Activated T-helper 17 cell treated with anti-CD3 and anti-CD28 coated beads, Interleukin-2, amount 50 U/mL, for 72 hours (primary cell): ENCODE measurements around the gene DCP2. TPM values are rescaled to one million over a fixed set of nuclear protein-coding genes. Genes with fewer than 3 reads are reported as not detected.
A peak's percentile ranks its signal among the peaks of the same experiment; 100 is the strongest.

Experiments
- ATAC-seq: fragments of 150-1000 bp; cut with Tn5 transposase; replicated peaks from 2 replicates; pipeline ENCODE4 v1.10.0; 2021; ENCODE audit warnings: mild to moderate bottlenecking, moderate library complexity
- H3K27ac Mint-ChIP-seq: one replicate; pipeline ENCODE4 v1.8.0; 2022; ENCODE audit warnings: mixed read lengths
- H3K27me3 Mint-ChIP-seq: one replicate; pipeline ENCODE4 v1.8.0; 2022; ENCODE audit warnings: mixed read lengths
- H3K36me3 Mint-ChIP-seq: one replicate; pipeline ENCODE4 v1.8.0; 2022; ENCODE audit warnings: low read depth, mild to moderate bottlenecking, mixed read lengths
- H3K4me1 Mint-ChIP-seq: one replicate; pipeline ENCODE4 v1.8.0; 2022; ENCODE audit warnings: mixed read lengths
- H3K4me3 Mint-ChIP-seq: one replicate; pipeline ENCODE4 v1.8.0; 2022; ENCODE audit warnings: mild to moderate bottlenecking, mixed read lengths
- H3K9me3 Mint-ChIP-seq: one replicate; pipeline ENCODE4 v1.8.0; 2022; ENCODE audit warnings: mixed read lengths
- total RNA-seq, 2 donors: library from RNA; stranded (reverse); gene quantifications; one replicate each; pipeline ENCODE4 v1.2.3, GENCODE V29; 2022

Gene DCP2
- total RNA-seq = 10 to 100 TPM; 66.6 to 88.0 TPM

DNA sequence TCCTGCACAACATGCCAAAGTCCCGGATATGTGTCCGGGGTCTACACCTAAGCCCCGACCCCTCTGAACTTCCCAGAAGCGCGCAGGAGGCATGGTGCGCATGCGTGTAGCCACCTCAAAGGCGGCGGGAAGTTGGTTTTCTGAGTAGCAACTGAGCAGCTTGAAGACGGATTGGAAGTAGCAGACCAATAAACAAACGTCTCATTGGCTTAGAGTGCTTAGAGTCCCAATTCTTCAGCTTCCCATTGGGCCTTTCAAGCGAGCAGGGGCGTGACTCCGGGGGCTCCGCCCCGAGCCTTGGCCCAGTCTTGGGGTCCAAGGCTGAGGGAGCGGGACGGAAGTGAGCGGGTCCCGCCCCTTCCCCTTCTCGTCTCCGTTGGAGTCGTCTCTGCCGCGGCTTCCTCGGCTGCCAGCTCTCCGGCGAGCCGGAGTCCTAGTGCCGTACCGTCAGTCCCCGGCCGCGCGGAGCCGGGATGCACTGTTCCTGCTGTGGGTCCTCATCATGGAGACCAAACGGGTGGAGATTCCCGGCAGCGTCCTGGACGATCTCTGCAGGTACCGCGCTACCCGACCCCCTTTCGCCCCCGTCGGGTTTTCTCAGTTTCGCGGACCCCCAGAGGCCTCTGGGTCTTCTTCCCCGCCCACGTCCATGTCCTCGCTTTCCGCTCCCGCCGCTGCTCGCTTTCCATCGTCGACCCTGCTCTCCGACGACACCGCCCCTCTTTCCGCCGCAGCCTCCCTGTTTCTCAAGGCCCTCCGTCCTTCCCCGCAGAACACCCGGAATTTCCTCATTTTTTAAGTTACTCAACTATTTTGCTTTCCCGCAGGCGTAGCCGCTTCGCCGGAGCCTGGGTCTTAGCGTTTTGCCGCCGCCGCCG lies at the start of gene DCP2:
DCP2 (plus strand) TSS at position 367 of the 878 bp plus-strand sequence; CDS start at position 503, 136 bp downstream.
- H3K4me3 Mint-ChIP-seq = peak within 1 kb of the TSS; percentile 94
- H3K27me3 Mint-ChIP-seq = no peaks in the 10 kb centered on the region
- H3K4me1 Mint-ChIP-seq = peaks cover 12% of the 10 kb centered on the region
- H3K36me3 Mint-ChIP-seq = peaks cover 47% of the 10 kb centered on the region
- no peaks in the 10 kb centered on the region for H3K9me3 Mint-ChIP-seq
- peak; percentile 96 for ATAC-seq
- peak within 1 kb of the TSS; percentile 98 for H3K27ac Mint-ChIP-seq

DNA sequence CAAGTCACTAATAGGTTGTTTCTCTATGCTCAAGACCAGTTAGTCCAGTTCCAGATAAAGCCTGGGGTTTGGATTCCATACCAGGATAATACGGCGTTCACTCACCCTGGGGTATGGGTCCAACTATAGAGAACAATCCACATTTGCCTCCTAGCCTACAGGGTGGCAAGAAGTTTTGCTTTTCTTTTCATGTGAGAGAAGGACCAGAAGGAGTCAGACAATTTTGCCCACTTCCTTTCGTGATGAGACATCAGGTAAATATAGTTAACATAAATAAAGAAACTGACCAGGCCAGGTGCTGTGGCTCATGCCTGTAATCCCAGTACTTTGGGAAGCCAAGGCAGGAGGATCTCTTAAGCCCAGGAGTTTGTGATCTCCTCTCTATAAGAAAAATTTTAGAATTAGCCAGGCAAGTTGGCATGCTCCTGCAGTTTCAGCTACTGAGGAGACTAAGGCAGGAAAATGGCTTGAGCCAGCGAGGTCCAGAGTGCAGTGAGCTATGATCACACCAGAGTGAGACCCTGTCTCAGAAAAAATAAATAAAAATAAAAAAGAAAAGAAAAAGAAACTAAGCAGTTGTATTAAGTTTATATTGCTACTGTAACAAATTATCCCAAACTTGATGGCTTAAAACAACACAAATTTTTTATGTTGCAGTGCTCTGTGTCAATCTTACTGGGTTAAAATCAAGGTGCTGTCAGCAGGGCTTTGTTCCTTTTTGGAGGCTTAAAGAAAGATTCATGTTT lies 47.1 kb upstream of the DCP2 start:
- peak; percentile 86 for ATAC-seq
- Mint-ChIP-seq H3K4me3 (peak overlapping the region; percentile 76), H3K27ac (peak overlapping the region; percentile 91), H3K36me3 (no peaks in the 10 kb centered on the region), H3K27me3 (no peaks in the 10 kb centered on the region), H3K4me1 (peaks cover 34% of the 10 kb centered on the region), H3K9me3 (no peaks in the 10 kb centered on the region)

GRCh38 chr5:112930082-112930344 lies 46.6 kb upstream of the DCP2 start:
- Mint-ChIP-seq H3K36me3 (no peaks in the 10 kb centered on the region), H3K4me1 (peaks cover 34% of the 10 kb centered on the region), H3K27me3 (no peaks in the 10 kb centered on the region), H3K4me3 (peak overlapping the region; percentile 76), H3K27ac (peak overlapping the region; percentile 91), H3K9me3 (no peaks in the 10 kb centered on the region)
- peak; percentile 52 for ATAC-seq

DNA sequence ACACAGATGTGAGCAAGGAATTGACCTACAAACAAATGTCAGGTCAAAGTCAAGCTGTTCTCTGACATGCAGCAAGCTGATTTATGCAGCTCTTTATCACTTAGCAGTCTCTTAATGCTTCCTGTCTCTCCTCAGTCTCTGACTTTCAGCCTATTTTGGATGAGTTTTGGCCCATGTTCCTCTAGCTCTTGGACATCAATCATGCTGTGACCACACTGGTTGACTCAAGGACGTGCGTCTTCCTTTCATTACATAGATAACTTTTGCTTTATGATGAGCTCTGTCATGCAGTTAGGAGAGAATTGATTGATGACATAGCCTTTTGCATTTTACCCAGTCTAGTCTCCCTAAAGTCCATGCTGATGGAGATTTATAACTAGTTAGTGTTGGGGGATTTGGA lies 45.1 kb upstream of the DCP2 start:
- Mint-ChIP-seq H3K27me3 (no peaks in the 10 kb centered on the region), H3K4me3 (no peak overlapping the region), H3K4me1 (peaks cover 34% of the 10 kb centered on the region), H3K27ac (no peak overlapping the region), H3K36me3 (no peaks in the 10 kb centered on the region), H3K9me3 (no peaks in the 10 kb centered on the region)
- ATAC-seq = peak; percentile 8

DNA sequence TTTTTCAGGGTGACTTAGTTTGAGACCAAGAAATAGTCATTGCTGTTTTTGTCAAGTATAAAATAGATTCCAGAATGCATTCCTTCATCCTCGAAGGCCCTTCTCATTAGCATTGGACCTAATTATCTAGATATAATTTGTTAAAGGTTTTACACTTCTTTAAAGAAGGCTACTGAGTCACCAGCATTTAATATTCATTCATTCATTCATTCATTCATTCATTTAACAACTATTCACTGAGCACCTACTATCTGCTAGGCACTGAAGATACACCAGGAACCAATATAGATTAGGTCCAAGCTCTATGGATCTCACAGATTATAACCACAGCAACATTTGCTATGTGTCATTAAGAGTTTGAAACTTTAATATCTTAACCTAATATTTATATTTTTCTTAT lies 43.5 kb upstream of the DCP2 start:
- no peaks in the 10 kb centered on the region for H3K36me3 Mint-ChIP-seq
- H3K27me3 Mint-ChIP-seq = no peaks in the 10 kb centered on the region
- ATAC-seq = no peak
- peaks cover 33% of the 10 kb centered on the region for H3K4me1 Mint-ChIP-seq
- H3K27ac Mint-ChIP-seq = no peak overlapping the region
- no peak overlapping the region for H3K4me3 Mint-ChIP-seq
- no peaks in the 10 kb centered on the region for H3K9me3 Mint-ChIP-seq

GRCh38 chr5:112933651-112934365 lies 42.8 kb upstream of the DCP2 start:
- H3K27ac Mint-ChIP-seq = no peak overlapping the region
- H3K9me3 Mint-ChIP-seq = no peaks in the 10 kb centered on the region
- no peak overlapping the region for H3K4me3 Mint-ChIP-seq
- no peaks in the 10 kb centered on the region for H3K27me3 Mint-ChIP-seq
- no peaks in the 10 kb centered on the region for H3K36me3 Mint-ChIP-seq
- H3K4me1 Mint-ChIP-seq = peaks cover 26% of the 10 kb centered on the region
- ATAC-seq = peak; percentile 36

GRCh38 chr5:112934366-112934663 lies 42.3 kb upstream of the DCP2 start:
- no peaks in the 10 kb centered on the region for H3K27me3 Mint-ChIP-seq
- H3K4me3 Mint-ChIP-seq = no peak overlapping the region
- H3K4me1 Mint-ChIP-seq = peaks cover 22% of the 10 kb centered on the region
- peak; percentile 49 for ATAC-seq
- no peaks in the 10 kb centered on the region for H3K36me3 Mint-ChIP-seq
- no peak overlapping the region for H3K27ac Mint-ChIP-seq
- no peaks in the 10 kb centered on the region for H3K9me3 Mint-ChIP-seq

DNA sequence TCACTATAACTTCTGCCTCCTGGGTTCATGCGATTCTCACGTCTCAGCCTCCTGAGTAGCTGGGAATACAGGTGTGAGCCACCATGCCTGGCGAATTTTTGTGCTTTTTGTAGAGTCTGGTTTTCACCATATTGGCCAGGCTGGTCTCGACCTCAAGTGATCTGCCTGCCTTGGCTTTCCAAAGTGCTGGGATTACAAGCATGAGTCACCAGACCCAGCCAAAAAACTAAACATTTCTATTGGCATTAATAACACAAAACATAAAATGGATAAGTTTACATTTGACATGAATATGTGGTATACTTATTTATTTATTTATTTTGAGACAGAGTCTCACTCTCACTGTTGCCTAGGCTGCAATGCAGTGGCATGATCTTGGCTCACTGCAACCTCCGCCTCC lies 40.9 kb upstream of the DCP2 start:
- H3K4me3 Mint-ChIP-seq = no peak overlapping the region
- H3K27me3 Mint-ChIP-seq = no peaks in the 10 kb centered on the region
- peaks cover 15% of the 10 kb centered on the region for H3K4me1 Mint-ChIP-seq
- no peak overlapping the region for H3K27ac Mint-ChIP-seq
- no peak for ATAC-seq
- H3K9me3 Mint-ChIP-seq = no peaks in the 10 kb centered on the region
- H3K36me3 Mint-ChIP-seq = no peaks in the 10 kb centered on the region

DNA sequence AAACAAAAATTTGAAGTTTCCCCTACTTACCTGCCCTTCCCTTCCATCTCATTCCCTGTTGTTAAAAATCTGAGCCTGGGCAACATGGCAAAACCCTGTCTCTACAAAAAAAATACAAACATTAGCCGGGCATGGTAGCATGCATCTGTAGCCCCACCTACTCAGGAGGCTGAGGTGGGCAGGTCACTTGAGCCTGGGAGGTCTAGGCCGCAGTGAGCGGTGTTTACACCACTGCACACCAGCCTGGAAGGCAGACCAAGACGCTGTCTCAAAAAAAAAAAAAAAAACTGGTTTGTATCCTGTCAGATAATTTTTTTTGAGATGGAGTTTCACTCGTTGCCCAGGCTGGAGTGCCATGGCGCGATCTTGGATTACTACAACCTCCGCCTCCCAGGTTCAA lies 38.3 kb upstream of the DCP2 start:
- Mint-ChIP-seq H3K27ac (no peak overlapping the region), H3K9me3 (no peaks in the 10 kb centered on the region), H3K36me3 (no peaks in the 10 kb centered on the region), H3K27me3 (no peaks in the 10 kb centered on the region), H3K4me3 (no peak overlapping the region), H3K4me1 (peaks cover 5% of the 10 kb centered on the region)
- ATAC-seq = no peak

DNA sequence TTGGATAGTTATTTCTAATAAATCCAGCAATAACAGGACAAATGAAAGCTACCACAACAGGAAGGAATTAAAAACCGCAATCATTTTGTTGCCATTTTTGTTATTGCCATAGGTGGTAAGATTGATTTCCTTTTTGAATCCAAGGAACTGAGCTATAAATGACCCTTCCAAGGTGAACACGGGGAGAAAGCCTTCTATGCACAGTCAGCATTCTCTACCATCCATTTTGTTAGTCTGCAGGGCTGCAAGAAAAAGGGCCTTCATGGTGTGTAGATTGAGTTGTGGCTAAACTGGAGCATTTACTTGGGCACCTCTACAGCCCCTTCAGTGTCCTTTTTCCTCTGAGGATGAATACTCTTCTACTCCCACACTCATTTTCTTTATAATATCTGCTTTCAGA lies 35.9 kb upstream of the DCP2 start:
- Mint-ChIP-seq H3K9me3 (no peaks in the 10 kb centered on the region), H3K36me3 (no peaks in the 10 kb centered on the region), H3K27me3 (no peaks in the 10 kb centered on the region), H3K27ac (no peak overlapping the region), H3K4me3 (no peak overlapping the region), H3K4me1 (no peaks in the 10 kb centered on the region)
- no peak for ATAC-seq

- Mint-ChIP-seq H3K9me3 (peaks cover 3% of the 10 kb centered on the region), H3K27ac (no peak overlapping the region), H3K4me3 (no peak overlapping the region), H3K4me1 (peaks cover 11% of the 10 kb centered on the region), H3K36me3 (no peaks in the 10 kb centered on the region), H3K27me3 (peaks cover 3% of the 10 kb centered on the region)
- no peak for ATAC-seq
Measured at GRCh38 chr5:112948458-112948857, 28.1 kb upstream of the DCP2 start.

- Mint-ChIP-seq H3K36me3 (no peaks in the 10 kb centered on the region), H3K4me3 (peak overlapping the region; percentile 50), H3K4me1 (peaks cover 6% of the 10 kb centered on the region), H3K9me3 (peaks cover 3% of the 10 kb centered on the region), H3K27ac (peak overlapping the region; percentile 62), H3K27me3 (peaks cover 3% of the 10 kb centered on the region)
- peak; percentile 98 for ATAC-seq
Measured at GRCh38 chr5:112951124-112951702, 25.4 kb upstream of the DCP2 start.

DNA sequence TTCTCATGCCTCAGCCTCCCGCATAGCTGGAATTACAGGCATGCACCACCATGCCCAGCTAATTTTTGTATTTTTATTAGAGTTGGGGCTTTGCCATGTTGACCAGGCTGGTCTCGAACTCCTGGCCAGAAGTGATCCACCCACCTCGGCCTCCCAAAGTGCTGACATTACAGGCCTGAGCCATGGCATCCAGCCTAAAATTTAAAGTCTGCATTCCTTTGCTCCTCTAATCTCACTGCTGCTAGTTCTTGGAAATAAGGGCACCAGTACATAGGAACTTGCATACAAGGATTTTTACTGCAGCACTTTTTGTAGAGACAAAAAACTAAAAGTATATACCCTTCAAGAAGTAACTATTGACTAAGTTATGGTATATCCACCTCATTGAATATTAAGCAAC lies 20.0 kb upstream of the DCP2 start:
- Mint-ChIP-seq H3K27me3 (no peaks in the 10 kb centered on the region), H3K4me3 (no peak overlapping the region), H3K4me1 (peaks cover 5% of the 10 kb centered on the region), H3K36me3 (no peaks in the 10 kb centered on the region), H3K27ac (no peak overlapping the region), H3K9me3 (no peaks in the 10 kb centered on the region)
- no peak for ATAC-seq

- Mint-ChIP-seq H3K4me3 (no peak overlapping the region), H3K27me3 (no peaks in the 10 kb centered on the region), H3K9me3 (no peaks in the 10 kb centered on the region), H3K27ac (no peak overlapping the region), H3K36me3 (no peaks in the 10 kb centered on the region), H3K4me1 (peaks cover 5% of the 10 kb centered on the region)
- ATAC-seq = no peak
Measured at GRCh38 chr5:112957036-112957808, 19.4 kb upstream of the DCP2 start.
